K562 (cell line): ENCODE data around the gene MLX. TPM values are rescaled to one million over a fixed set of nuclear protein-coding genes. Genes with fewer than 3 reads are reported as not detected.

ENCODE experiments used
- ASH1L ChIP-seq: fragments of 450-650 bp; IDR thresholded peaks from 2 replicates; pipeline ENCODE4 v1.6.1; 2018; ENCODE audit warnings: borderline replicate concordance, mild to moderate bottlenecking, low read depth; ENCODE audit not compliant: partially characterized antibody
- COPS2 ChIP-seq: fragments of 450-650 bp; conservative IDR thresholded peaks from 2 replicates; pipeline ENCODE4 v1.6.1; 2016; ENCODE audit warnings: mild to moderate bottlenecking, moderate library complexity
- E2F3 ChIP-seq: fragments of 250-450 bp; sonication (Bioruptor Pico); IDR thresholded peaks from 2 replicates; pipeline ENCODE4 v1.4.0; 2020; ENCODE audit warnings: mild to moderate bottlenecking
- MECOM ChIP-seq: fragments of 250-450 bp; sonication (Bioruptor Pico); IDR thresholded peaks from 2 replicates; pipeline ENCODE4 v1.8.0; 2022; ENCODE audit warnings: inconsistent platforms
- PCBP1 ChIP-seq: fragments of 200-400 bp; formaldehyde crosslinking; IDR thresholded peaks from 2 replicates; pipeline ENCODE4 v1.6.1; 2018; ENCODE audit warnings: mild to moderate bottlenecking, low read depth, low read length; ENCODE audit not compliant: poor library complexity, severe bottlenecking
- PRPF4 ChIP-seq: fragments of 200-400 bp; formaldehyde crosslinking; IDR thresholded peaks from one replicate; pipeline ENCODE4 v1.6.1; 2017; ENCODE audit warnings: low read length, low read depth, mild to moderate bottlenecking; ENCODE audit not compliant: insufficient read depth, poor library complexity, severe bottlenecking
- SAP30 ChIP-seq: fragments of 200-600 bp; sonication (generic); IDR thresholded peaks from 2 replicates; pipeline ENCODE4 v1.6.1; 2012; ENCODE audit warnings: borderline replicate concordance, low read depth, mild to moderate bottlenecking, moderate library complexity, low read length, control low read depth, inconsistent platforms; ENCODE audit not compliant: insufficient read depth, poor library complexity, severe bottlenecking
- U2AF1 ChIP-seq: fragments of 200-400 bp; formaldehyde crosslinking; optimal IDR thresholded peaks from 2 replicates; pipeline ENCODE3; 2017; ENCODE audit warnings: mild to moderate bottlenecking, low read depth, low read length, moderate library complexity
- YY1 ChIP-seq, 3 experiments: IDR thresholded peaks; 2 replicates each; pipeline ENCODE4 v1.6.1; 2011; ENCODE audit warnings: low read length in 2 of 3, mild to moderate bottlenecking in 2 of 3, moderate library complexity in 2 of 3, borderline replicate concordance in 1 of 3, control low read depth in 1 of 3, low read depth in 1 of 3; ENCODE audit not compliant: insufficient read depth in 3 of 3, insufficient replicate concordance in 2 of 3, control insufficient read depth in 1 of 3, insufficient read length in 1 of 3; ENCODE audit errors: extremely low read depth in 1 of 3
- ZC3H8 ChIP-seq: fragments of 450-650 bp; IDR thresholded peaks from 2 replicates; pipeline ENCODE4 v1.6.1; 2017
- ZNF175 ChIP-seq: fragments of 200-800 bp; sonication (Bioruptor generic); IDR thresholded peaks from 2 replicates; pipeline ENCODE4 v1.6.1; 2016; ENCODE audit warnings: low read depth, mild to moderate bottlenecking, missing genetic modification characterization, missing compliant biosample characterization
- ZNF347 ChIP-seq: fragments of 450-650 bp; formaldehyde crosslinking; IDR thresholded peaks from 2 replicates; pipeline ENCODE4 v1.4.0; 2020; ENCODE audit warnings: low read depth, mild to moderate bottlenecking, moderate library complexity
- ZNF79 ChIP-seq: fragments of 250-450 bp; sonication (Bioruptor Pico); IDR thresholded peaks from 2 replicates; pipeline ENCODE4 v1.4.0; 2020; ENCODE audit warnings: low read depth, mild to moderate bottlenecking, moderate library complexity
- polyA plus RNA-seq, 8 experiments: library from polyadenylated mRNA; depleted of rRNA in 4 of 8; stranded (reverse) in 5 of 8; unstranded in 3 of 8; fragments of >200 nt; fragmentation: Nextera tagmentation in 2 of 8; fragmentation: Illumina TruSeq in 1 of 8; extraction: Ambion mirVana in 2 of 8; extraction: Trizol in 1 of 8; gene quantifications; 2 replicates each; pipeline versions ENCODE4 v1.2.1 to v1.2.3, GENCODE V29; 2011 to 2014; ENCODE audit warnings: inconsistent platforms in 1 of 8, missing spikeins in 1 of 8
- total RNA-seq, 7 experiments: library from RNA; depleted of rRNA in 6 of 7; stranded (reverse); fragments of >200 nt in 6 of 7; fragmentation: Illumina TruSeq in 2 of 7; extraction: Trizol in 2 of 7; gene quantifications; 2 replicates each; pipeline versions ENCODE4 v1.2.1 to v1.2.3, GENCODE V29; 2011 to 2021; ENCODE audit warnings: low replicate concordance in 1 of 7
- TF ChIP-seq, protein P1 (sequence below): fragments of 450-650 bp; IDR thresholded peaks from 2 replicates; pipeline ENCODE4 v1.6.1; 2016; ENCODE audit warnings: low read depth
- TF ChIP-seq, protein P2 (sequence below), 2 experiments: fragments of 450-650 bp; conservative IDR thresholded peaks; 2 replicates each; pipeline ENCODE4 v1.6.1; 2017; ENCODE audit warnings: mild to moderate bottlenecking in 2 of 2, moderate library complexity in 2 of 2
- TF ChIP-seq, protein P3 (sequence below): sonication (generic); formaldehyde crosslinking; IDR thresholded peaks from 2 replicates; pipeline ENCODE4 v1.8.0; 2022; ENCODE audit warnings: missing genetic modification reagents, mild to moderate bottlenecking, borderline replicate concordance

The MLX gene
- total and polyA plus RNA-seq, 9 of the 15 experiments (the other 6 are each of a cell fraction or from before 2014, with no cell fraction given): 42.9 to 100 (median 58.9) TPM

DNA sequence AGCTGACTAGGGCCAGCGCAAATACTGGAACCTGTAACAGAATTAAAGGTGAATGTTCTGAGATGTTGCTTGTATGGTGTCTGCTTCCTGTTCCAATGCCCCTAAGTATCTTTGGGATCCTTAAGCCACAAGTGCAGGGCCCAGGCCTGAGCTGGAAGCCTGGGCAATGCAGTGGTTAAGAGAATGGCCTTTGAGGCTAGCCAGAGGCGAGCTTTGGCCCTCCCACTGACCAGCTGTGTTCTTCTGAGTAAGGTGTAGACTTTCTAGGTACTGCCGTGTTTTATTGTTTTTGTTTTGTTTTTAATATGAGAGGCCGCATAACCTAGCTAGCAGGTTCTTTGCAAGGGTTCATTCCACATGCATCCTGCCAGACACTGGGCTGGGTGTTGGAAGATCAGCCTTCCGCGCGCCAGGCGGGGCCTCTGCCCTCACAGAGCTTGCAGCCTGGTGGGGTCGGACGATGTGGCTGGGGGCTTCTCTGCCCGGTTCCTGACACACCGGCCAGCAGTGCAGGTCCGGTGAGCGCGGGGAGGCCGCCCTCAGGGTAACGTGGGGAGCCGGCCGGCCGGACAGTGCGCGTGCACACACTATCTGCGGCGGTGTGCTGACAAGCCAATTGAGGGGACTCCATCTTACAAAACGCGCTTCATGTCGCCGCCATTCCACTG is 551 bp upstream of the MLX start (continued):
- TF ChIP-seq PCBP1 (peak; percentile 8), ZC3H8 (no peak), SAP30 (no peak), PRPF4 (no peak), YY1 (IDR thresholded peaks at IDR 0.05; ENCODE audit: borderline replicate concordance in 1 of 3, control insufficient read depth in 1 of 3, extremely low read depth in 1 of 3, insufficient read depth in 3 of 3, insufficient read length in 1 of 3, insufficient replicate concordance in 2 of 3, low read depth in 1 of 3, low read length in 2 of 3) (peak; percentile 68 to 95 (median 85)), ZNF79 (CRISPR knock-in tag) (no peak), ZNF347 (CRISPR knock-in tag) (0 out of 2 replicates have a peak, but pooled peaks have one; percentile 42), MECOM (CRISPR knock-in tag) (no peak), U2AF1 (no peak), COPS2 (no peak), ZNF175 (CRISPR knock-in tag) (no peak), ASH1L (no peak), E2F3 (CRISPR knock-in tag) (peak; percentile 77; the same call in 1 of the 2 replicates)
- TF ChIP-seq, protein P1, sequence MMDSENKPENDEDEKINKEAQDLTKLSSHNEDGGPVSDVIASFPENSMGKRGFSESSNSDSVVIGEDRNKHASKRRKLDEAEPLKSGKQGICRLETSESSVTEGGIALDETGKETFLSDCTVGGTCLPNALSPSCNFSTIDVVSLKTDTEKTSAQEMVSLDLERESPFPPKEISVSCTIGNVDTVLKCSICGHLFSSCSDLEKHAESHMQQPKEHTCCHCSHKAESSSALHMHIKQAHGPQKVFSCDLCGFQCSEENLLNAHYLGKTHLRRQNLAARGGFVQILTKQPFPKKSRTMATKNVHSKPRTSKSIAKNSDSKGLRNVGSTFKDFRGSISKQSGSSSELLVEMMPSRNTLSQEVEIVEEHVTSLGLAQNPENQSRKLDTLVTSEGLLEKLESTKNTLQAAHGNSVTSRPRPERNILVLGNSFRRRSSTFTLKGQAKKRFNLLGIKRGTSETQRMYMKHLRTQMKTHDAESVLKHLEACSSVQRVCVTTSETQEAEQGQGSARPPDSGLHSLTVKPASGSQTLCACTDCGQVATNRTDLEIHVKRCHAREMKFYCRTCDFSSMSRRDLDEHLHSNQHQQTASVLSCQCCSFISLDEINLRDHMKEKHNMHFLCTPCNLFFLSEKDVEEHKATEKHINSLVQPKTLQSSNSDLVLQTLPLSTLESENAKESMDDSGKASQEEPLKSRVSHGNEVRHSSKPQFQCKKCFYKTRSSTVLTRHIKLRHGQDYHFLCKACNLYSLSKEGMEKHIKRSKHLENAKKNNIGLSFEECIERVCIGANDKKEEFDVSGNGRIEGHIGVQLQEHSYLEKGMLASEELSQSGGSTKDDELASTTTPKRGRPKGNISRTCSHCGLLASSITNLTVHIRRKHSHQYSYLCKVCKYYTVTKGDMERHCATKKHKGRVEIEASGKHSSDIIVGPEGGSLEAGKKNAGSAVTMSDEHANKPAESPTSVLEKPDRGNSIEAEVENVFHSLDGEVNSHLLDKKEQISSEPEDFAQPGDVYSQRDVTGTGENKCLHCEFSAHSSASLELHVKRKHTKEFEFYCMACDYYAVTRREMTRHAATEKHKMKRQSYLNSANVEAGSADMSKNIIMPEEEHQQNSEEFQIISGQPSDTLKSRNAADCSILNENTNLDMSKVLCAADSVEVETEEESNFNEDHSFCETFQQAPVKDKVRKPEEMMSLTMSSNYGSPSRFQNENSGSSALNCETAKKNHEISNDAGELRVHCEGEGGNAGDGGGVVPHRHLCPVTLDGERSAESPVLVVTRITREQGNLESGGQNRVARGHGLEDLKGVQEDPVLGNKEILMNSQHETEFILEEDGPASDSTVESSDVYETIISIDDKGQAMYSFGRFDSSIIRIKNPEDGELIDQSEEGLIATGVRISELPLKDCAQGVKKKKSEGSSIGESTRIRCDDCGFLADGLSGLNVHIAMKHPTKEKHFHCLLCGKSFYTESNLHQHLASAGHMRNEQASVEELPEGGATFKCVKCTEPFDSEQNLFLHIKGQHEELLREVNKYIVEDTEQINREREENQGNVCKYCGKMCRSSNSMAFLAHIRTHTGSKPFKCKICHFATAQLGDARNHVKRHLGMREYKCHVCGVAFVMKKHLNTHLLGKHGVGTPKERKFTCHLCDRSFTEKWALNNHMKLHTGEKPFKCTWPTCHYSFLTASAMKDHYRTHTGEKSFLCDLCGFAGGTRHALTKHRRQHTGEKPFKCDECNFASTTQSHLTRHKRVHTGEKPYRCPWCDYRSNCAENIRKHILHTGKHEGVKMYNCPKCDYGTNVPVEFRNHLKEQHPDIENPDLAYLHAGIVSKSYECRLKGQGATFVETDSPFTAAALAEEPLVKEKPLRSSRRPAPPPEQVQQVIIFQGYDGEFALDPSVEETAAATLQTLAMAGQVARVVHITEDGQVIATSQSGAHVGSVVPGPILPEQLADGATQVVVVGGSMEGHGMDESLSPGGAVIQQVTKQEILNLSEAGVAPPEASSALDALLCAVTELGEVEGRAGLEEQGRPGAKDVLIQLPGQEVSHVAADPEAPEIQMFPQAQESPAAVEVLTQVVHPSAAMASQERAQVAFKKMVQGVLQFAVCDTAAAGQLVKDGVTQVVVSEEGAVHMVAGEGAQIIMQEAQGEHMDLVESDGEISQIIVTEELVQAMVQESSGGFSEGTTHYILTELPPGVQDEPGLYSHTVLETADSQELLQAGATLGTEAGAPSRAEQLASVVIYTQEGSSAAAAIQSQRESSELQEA: no peak
- TF ChIP-seq, protein P2, sequence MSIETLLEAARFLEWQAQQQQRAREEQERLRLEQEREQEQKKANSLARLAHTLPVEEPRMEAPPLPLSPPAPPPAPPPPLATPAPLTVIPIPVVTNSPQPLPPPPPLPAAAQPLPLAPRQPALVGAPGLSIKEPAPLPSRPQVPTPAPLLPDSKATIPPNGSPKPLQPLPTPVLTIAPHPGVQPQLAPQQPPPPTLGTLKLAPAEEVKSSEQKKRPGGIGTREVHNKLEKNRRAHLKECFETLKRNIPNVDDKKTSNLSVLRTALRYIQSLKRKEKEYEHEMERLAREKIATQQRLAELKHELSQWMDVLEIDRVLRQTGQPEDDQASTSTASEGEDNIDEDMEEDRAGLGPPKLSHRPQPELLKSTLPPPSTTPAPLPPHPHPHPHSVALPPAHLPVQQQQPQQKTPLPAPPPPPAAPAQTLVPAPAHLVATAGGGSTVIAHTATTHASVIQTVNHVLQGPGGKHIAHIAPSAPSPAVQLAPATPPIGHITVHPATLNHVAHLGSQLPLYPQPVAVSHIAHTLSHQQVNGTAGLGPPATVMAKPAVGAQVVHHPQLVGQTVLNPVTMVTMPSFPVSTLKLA (conservative IDR thresholded peaks at IDR 0.05): no peak
- TF ChIP-seq, protein P3, sequence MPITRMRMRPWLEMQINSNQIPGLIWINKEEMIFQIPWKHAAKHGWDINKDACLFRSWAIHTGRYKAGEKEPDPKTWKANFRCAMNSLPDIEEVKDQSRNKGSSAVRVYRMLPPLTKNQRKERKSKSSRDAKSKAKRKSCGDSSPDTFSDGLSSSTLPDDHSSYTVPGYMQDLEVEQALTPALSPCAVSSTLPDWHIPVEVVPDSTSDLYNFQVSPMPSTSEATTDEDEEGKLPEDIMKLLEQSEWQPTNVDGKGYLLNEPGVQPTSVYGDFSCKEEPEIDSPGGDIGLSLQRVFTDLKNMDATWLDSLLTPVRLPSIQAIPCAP (CRISPR knock-in tag): no peak
